Activated naive CD4-positive, alpha-beta T cell (primary cell): ENCODE results near the gene ACMSD.
"Not testable (repeated sequence)": the region's sequence is repeated elsewhere in the genome, so short reads cannot be mapped to it uniquely, and the experiment has no call there.

Experiments
- DNase-seq, 4 experiments: peaks; one replicate each; lab custom pipeline; 2025; lab: John Stamatoyannopoulos, UW

ACMSD gene

DNA sequence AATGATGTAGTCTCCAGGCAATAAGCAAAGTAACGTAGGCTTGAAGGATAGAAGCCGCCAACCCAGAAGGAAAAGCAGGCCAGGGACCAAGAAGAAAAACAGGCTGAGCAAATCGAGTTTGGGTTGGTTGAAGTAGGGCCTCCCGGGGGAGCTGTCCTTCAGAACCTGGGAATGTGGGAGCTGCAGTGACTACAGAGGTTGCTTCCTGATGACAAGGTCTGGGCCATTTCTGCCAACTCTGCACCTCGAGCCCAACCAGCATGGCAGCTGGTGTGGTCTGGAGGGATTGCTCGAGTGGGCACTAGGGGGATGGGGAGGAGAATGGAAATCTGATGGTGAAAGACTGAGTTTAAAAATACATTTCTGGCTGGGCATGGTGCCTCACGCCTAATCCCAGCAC is 14.1 kb downstream of the ACMSD start:
- DNase-seq: no peak

DNA sequence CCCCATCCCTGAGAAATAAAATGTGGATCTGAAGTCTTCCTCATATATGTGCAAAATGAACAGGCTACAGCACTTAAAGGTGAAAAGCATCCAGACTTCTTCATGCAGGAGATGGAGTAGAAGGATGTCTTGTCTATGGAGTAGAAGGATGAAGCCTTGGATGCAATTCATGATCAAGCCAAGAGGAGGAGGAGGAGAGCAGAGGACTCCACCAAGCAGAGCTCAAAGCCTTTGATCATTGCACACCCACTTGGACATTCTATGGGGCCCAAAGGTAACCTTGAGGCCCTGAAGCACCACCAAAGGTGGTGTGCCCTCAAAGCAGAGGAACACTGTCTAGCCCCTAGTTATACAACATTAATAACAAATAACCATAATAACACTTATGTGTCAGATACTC is 17.3 kb downstream of the ACMSD start:
- no peak for DNase-seq

DNA sequence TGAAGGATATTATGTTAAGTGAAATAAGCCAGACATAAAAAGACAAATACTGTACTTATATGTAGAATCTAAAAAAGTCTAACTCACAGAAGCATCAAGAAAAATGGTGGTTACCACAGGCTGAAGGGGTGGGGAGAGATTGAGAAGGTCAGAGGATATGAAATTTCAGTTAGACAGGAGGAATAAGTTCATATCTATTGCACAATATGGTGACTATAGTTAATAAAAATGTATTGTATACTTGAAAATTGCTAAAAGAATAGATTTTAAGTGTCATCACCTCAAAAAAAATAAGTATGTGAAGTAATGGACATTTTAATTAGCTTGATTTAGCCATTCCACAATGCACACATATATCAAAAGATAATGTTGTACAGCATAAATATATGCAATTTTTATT is 19.8 kb downstream of the ACMSD start:
- no peak for DNase-seq

DNA sequence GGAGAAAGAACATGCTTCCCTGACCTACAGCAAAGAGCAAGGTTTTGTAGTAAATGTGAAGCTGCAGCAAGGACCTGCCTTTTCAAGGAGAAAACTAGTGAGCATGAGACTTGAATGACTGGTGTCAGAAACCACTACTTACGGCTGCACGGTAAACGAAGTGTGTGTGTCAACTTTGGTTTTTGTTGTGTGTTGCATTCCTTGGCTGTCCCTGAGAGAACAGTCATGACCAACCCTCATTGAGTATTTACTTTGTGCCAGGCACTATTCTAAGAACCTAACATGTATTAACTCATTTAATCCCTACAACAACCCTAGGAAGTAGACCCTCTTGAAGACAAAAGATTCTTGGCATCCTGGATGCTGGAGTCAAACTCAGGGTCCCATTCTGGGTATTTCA is 22.8 kb downstream of the ACMSD start:
- no peak for DNase-seq

DNA sequence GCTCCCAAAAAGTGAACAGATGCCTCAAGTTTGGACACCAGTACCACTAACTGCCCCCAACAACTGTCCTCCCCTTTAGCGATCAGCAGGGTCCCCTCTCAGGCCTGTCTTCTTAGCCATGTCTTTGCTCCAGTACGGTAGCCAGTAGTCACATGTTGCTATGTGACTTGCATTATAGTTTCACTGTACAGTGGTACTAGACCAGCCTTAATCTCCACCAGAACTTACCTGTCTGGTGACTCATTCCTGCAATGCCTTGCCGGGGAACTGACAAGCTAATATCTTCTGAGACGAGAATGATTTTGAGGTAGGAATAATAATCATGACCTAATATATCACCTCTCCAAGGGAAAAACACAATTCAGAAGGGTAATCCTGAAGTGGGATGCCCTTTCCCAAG is 23.7 kb downstream of the ACMSD start:
- no peak for DNase-seq

DNA sequence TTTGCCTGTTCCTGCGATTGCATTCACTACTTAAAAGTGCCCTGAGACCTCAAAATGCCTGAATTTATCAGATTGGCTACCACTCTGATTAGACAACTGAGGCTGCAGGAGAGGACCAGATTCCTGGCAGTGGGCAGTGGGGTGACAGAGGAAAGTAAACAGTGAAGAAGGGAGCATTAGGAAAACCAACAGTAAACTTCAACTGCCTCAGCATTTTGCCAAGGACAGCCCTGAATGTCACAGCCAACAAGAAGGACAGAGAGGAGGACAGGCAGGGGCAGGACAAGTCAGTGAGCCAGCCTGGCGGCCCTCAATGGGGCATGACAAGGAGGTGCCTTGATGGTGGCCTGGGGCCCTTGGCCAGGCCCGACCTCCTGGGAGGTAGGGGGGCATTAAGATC is 24.3 kb downstream of the ACMSD start:
- no peak for DNase-seq

DNA sequence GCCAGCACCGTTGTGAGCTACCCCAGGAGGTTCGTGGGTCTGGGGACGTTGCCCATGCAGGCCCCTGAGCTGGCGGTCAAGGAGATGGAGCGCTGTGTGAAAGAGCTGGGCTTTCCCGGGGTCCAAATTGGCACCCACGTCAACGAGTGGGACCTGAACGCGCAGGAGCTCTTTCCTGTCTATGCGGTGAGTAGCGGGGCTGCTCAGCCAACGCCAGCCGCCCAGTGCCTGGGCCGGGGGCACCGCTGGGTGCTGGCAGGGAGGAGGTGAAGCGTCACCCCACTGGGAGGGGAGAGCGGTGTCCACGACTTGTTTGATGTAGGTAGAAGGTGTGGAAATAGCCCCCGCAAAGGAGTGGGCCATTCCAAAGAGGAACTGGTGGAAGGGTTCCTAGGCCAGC is 25.0 kb downstream of the ACMSD start:
- no peak for DNase-seq

DNA sequence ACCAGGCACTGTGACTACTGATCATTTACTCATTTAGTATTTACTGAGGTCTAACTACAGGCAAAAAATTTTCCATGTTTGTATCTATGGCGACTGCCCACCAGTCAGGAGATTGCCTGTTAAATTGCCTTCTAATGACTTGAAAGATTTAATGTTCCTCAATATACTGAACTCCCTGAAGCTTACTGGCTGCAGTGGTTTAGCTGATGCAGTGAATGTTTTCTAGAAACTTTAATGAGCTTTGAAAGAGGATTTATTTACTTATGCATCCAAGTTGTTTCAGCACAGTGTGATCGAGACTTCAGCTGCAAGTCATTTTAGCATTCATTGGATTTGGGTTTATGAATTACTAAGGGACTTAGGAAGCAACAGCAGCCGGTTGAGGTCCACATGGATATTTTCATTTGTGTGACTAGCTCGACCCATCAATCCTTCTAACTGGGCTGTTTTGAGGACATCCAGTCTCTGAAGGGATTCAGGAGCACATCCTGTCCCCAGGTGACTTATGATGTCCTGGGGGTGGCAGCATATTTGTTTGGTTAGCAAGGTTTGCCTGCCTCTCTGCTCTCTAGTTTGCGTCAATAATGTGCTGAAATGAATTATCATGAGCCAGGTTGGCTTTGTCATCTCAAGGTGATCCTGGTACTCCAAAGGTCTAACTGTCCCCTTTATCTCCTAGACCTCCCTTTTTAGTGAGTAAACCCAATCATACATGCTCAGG is 26.8 kb downstream of the ACMSD start:
- DNase-seq: no peak

DNA sequence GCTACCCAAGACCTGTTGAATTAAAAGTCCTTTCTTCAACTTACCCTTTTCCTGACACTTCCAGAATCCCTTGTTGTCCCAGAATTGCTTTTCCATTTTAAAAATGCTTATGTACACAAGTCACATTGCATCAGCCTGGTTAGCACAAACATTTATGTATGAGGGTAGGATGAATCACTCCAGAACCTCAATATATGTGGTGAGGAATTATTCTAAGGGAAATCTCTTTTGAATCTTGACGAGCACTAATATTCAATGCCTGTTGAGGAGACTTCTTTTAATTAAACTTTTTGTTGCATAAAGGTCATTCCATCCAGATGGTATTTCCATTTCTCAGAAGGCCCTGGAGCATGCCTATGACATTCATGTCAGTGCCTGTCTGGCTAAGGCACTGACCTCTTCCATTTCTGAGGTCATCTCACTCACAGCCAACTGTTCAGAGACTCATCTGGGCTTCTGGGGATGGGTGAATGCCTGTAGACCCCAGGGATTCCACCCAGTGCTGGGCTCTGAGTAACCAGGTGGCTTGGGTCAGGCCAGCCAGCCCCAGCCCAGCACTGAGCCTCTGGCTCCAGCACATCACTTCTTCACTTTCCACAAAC is 28.2 kb downstream of the ACMSD start:
- no peak for DNase-seq

DNA sequence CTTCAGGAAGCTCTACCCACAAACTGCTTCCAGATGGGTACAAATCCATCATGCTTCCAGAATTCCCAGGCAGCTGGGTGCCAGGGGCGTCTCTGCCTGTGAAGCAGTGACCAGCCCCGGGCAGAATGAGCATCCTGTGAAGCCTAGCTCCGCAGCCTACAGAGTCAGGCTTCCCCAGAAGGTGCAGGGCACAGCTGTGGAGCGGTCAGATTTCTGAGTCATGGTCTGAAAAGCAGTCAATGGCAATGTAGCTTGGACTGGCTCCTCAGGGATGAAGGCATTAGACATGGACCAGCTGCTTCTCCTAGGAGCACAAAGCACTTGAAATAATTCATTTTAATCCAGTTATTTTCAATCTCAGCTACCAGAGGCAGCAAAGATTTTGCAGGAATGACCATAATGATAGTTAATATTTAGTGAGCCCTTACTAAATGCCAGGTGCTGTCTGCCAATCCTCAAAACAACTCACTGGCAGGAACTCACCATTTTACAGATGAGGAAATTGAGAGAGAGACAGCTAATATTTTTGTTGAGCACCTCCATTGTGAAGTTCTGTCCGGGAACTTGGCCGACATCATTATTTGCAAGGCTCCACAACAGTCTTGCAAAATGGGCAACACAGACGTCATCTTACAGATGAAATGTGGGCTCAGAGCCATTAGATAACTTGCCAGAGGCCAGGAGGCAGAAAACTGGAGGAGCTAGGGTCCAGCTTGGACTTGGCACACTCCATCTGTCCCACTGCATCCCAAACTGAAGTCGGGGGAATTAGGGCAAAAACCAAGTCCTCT is 31.7 kb downstream of the ACMSD start:
- DNase-seq: no peak

DNA sequence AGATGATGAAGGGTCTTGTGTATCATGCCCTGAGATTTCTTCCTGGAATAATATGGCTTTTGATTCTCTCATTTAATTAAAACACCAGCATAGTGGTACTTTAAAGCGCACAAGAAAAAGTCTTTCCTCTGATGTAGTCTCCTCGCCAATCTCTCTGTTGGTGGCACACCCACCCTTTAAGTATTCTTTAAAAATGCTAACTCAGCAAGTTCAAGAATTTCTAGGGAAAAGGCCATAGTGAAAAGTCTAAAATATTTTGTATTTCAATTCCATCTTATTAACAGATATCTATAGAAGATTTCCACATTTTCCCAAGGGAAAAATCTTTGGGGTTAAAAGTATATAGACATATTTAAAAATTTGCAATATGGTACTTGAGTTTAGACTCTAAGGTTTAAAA is 34.7 kb downstream of the ACMSD start:
- no peak for DNase-seq

DNA sequence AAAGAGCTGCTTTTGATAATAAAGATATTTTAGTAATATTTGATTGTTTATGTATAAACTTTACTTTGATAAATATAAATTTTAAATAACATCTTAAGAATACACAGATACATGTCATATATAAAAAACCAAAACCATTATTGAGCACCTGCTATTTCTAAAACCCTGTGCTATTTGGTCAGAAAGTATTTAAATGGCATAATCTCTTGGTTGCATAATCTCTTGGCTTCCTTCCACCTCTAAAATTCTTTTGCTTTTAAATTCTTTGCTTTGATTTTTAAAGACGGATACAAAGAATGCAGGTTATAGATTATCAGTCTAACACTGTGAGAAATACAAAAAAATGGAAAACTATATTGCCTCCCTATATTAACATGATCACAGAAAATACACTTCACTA is 36.9 kb downstream of the ACMSD start:
- DNase-seq: no peak

DNA sequence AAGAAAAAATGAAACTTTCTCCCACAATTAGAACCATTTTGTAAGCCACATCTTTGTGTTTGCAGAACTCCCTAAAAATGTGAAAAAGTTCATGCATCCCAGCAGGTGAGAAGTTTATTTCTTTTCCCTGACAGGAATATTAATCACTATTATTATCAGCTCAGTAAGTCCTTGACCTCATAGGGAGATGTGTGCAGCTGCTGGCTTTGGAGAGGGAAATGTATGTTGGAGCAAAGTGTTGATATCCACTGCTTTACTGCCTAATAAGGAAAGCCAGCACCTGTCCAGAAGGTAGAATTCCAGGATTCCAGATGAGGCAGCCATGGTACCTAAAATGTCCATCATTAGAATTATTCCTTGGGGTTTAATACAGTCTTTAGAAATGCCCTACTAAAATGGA is 44.4 kb downstream of the ACMSD start:
- DNase-seq: no peak

DNA sequence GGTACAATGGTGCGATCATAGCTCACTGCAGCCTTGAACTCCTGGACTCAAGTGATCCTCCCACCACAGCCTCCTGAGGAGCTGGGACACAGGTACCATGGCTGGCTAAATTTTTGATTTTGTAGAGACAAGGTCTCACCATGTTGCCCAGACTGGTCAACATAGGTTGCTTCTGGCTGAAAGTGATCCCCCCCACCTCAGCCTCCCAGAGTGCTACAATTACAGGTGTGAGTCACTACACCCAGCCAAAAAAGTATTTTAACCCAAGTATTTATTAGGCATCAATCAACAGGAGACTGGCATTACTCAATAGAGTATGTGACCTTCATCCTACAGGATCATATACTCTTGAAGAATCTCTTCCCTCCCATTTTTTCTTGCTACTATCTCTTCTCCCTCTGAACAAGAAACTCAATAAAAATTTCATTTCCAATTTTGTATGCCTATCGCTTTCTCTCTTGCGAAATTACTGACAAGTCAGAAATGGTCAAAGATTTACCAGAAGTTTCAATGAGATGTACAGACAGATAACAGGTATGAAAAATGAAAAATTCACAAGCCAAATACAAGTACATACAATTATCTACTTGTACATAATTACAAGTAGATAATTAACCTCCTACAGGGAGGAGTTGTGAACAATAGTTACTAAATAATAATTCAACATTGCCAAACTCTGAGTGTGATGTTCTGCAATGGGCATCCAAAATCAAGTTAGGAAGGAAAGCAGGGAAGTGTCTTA is 45.3 kb downstream of the ACMSD start:
- no peak for DNase-seq

DNA sequence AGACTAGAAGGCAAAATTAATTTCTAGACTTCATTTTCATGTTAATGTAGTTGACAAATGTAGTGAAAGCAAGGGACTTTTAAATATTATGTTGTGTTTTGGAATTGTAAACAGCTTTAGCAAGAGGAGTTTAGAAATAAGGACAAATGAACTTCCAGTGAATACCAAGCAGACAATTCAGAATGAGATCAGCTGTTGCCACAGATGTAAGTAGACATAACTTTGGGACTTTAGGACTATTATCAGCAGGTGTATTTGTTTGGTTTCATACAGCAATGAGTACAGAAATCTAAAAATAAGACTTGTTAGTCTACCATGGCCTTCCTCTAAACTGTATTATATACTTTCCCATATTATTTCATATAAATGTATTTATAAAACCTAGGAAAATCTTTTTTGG is 46.0 kb downstream of the ACMSD start:
- DNase-seq: no peak

DNA sequence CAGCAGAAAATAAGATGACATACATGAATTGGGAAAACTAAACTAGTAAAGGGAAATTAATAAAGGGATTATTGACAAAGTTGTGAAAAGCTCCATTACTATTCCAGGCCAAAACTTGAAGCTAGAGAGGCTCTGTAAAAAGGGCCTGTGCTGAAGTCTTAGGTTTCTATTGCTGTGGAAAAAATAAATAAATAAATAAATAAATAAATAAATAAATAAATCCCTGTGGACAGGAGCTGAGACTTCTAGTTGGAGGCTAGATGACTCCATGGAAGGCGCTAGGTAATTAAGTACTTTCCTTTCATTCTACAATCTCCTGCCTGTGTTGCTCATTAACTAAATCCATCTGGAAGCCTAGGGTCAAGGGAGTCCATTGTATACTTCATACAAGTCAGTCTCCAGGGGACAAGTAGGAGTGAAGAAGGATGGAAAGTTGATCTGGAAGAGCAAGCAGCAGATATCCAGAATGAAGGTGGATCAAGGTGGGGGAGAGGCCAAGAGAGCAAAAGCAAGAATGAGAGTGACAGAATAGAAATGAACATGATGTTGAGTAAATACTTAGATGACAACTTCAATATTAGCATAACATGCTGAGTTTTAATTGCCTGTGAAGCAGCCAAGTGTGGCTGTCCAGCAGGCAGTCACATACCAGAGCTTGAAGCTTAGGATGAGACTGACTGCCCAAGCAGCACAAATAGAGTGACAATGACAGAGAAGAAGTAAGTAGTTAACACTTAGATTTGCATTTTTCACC is 54.0 kb downstream of the ACMSD start:
- DNase-seq: no peak

DNA sequence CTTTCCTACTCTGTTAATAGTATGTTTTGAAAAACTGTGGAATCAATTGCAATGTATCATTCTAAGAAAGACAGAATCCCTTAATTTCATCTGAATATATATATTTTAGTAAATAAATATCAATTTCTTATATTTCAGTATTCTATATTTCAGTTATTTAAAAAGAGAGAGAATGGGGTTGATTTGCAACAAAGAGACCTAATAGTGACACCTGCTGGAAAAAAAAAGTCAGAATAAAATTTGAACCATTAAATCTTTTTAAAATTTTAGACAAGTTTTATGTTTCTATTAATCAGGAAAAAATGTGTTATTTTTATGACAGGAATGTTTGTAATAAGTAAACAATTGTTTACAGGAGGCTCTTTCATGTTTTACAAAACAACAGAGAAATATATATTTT is 59.5 kb downstream of the ACMSD start:
- no peak for DNase-seq

DNA sequence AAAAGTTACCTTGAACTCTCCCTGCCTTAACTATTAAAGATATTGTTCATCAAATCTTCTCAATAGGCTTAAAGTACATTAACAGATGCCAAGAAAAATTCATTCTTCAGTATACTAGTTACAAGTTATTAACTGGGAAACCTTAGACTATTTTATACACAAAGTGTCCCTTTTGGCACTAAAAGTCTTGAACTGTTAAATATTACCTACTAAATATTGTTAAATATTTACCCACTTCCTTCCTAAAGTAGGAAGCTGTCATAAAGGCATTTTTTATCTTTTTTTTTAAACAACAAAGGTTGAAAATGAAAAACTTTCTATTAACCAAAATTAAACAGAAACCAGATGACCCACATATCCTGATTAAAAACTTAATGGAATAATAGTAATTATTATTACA is 60.8 kb downstream of the ACMSD start:
- DNase-seq: no peak

DNA sequence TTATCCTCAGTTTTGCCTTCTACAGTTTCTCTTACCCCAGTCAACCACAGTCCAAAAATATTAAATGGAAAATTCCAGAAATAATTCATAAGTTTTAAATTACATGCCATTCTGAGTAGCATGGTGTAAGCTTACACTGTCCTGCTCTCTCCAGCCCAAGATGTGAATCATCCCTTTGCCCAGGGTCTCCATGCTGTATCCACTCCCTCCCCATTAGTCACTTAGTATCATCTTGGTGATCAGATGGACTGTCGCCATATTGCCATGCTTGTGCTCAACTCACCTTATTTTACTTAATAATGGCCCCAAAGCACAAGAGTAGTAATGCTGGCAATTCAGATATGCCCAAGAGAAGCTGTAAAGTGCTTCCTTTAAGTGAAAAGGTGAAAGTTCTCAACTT is 61.7 kb downstream of the ACMSD start:
- DNase-seq: no peak

DNA sequence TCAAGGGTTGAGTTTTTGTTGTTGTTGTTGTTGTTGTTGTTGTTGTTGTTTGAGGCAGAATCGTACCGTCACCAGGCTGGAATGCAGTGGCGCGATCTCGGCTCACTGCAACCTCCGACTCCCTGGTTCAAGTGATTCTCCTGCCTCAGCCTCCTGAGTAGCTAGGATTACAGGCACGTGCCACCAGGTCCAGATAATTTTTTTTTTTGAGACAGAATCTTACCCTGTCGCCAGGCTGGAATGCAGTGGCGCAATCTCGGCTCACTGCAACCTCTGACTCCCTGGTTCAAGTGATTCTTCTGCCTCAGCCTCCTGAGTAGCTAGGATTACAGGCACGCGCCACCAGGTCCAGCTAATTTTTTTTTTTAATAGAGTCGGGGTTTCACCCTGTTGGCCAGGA is 65.3 kb downstream of the ACMSD start:
- not testable (repeated sequence) for DNase-seq

DNA sequence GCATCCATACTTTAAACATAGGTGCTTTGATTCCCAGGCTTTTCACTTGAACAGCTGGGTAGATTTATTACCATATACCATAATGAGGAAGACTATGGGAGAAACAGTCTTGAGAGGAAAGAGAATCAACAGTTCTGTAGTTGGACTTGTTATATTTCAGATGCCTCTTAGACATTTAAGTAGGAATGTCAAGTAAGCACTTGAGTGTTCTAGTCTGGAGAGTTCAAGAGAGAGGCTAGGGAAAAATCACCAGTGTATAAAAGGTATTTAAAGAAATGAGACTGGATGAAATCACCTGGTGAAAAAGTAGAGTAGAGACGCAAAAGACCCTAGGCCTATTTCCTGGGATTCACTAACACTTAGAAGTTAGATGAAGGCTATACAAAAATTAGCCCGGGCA is 66.8 kb downstream of the ACMSD start:
- DNase-seq: no peak

DNA sequence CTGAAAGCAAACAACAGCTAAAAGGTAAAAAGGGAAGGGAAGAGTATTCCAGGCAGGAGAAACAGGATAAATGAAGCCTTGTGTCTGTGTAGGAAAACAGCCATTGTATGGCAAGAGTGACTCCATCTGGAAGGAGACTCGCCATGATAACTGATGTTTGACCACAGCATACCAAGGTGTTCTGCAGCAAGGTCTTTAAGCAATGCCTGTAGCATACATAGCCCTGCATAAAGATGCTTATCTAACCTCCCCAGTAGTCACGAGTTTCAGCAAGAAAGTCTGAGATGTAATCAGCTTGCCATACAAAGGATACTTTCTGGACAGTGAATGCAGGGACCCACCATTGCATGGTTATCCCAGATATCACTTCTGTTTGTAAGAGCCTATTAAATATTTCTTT is 68.3 kb downstream of the ACMSD start:
- no peak for DNase-seq
